GM12892 (cell line): ENCODE results near the gene CHMP1A.

Source experiments
- POLR2A ChIP-seq: IDR thresholded peaks from 2 replicates; pipeline ENCODE4 v1.6.1; 2011; ENCODE audit warnings: low read depth, low read length, control low read depth
- TAF1 ChIP-seq: IDR thresholded peaks from 2 replicates; pipeline ENCODE4 v1.6.1; 2011; ENCODE audit warnings: low read depth, mild to moderate bottlenecking, control low read depth, low read length, borderline replicate concordance

- TF ChIP-seq POLR2A (no peak), TAF1 (no peak)
These were observed 842 bp upstream of the CHMP1A start for GRCh38 chr16:89658221-89658879.
